SK-N-SH (cell line): ENCODE measurements around the gene HIBADH.

Experiments
- EP300 ChIP-seq, 2 experiments: IDR thresholded peaks; 2 replicates each; pipeline versions ENCODE4 v1.4.0 to v1.6.1; 2012; ENCODE audit warnings: borderline replicate concordance in 1 of 2, low read depth in 1 of 2, low read length in 1 of 2
- EZH2phosphoT487 ChIP-seq: fragments of 200-600 bp; sonication (generic); IDR thresholded peaks from 2 replicates; pipeline ENCODE4 v1.6.1; 2017; ENCODE audit warnings: low read depth, mixed run types, mild to moderate bottlenecking, antibody characterized with exemption, moderate library complexity, borderline replicate concordance
- FOXM1 ChIP-seq: IDR thresholded peaks from 2 replicates; pipeline ENCODE4 v1.4.0; 2012; ENCODE audit warnings: low read depth, mild to moderate bottlenecking
- MXI1 ChIP-seq: IDR thresholded peaks from 2 replicates; pipeline ENCODE4 v1.6.1; 2012; ENCODE audit warnings: mild to moderate bottlenecking, low read depth, low read length, improper control_type of control experiment
- NFIC ChIP-seq: IDR thresholded peaks from 2 replicates; pipeline ENCODE4 v1.4.0; 2012; ENCODE audit warnings: borderline replicate concordance
- POLR2AphosphoS5 ChIP-seq: IDR thresholded peaks from 2 replicates; pipeline ENCODE4 v1.6.1; 2012; ENCODE audit warnings: low read depth, low read length
- RFX5 ChIP-seq: IDR thresholded peaks from 2 replicates; pipeline ENCODE4 v1.6.1; 2012; ENCODE audit warnings: mild to moderate bottlenecking, improper control_type of control experiment, low read length
- TAF1 ChIP-seq: IDR thresholded peaks from 2 replicates; pipeline ENCODE4 v1.6.1; 2012; ENCODE audit warnings: low read depth, mild to moderate bottlenecking, low read length, moderate library complexity, borderline replicate concordance
- TEAD4 ChIP-seq: IDR thresholded peaks from 2 replicates; pipeline ENCODE4 v1.4.0; 2012; ENCODE audit warnings: mild to moderate bottlenecking, borderline replicate concordance; ENCODE audit not compliant: insufficient read depth
- YY1 ChIP-seq: IDR thresholded peaks from 2 replicates; pipeline ENCODE4 v1.4.0; 2012; ENCODE audit warnings: low read depth, mild to moderate bottlenecking
- TF ChIP-seq, protein P1 (sequence below): fragments of 200-600 bp; sonication (generic); IDR thresholded peaks from 2 replicates; pipeline ENCODE4 v1.6.1; 2017; ENCODE audit warnings: antibody characterized with exemption, mild to moderate bottlenecking, moderate library complexity
- TF ChIP-seq, protein P2 (sequence below): IDR thresholded peaks from 2 replicates; pipeline ENCODE4; 2012
- TF ChIP-seq, protein P3 (sequence below): IDR thresholded peaks from 2 replicates; pipeline ENCODE4 v1.6.1; 2012; ENCODE audit warnings: mild to moderate bottlenecking, low read depth, low read length, moderate library complexity
- TF ChIP-seq, protein P4 (sequence below): fragments of 150-350 bp; IDR thresholded peaks from 2 replicates; pipeline ENCODE4 v1.6.1; 2017; ENCODE audit warnings: antibody characterized with exemption, low read length, low read depth, borderline replicate concordance

DNA sequence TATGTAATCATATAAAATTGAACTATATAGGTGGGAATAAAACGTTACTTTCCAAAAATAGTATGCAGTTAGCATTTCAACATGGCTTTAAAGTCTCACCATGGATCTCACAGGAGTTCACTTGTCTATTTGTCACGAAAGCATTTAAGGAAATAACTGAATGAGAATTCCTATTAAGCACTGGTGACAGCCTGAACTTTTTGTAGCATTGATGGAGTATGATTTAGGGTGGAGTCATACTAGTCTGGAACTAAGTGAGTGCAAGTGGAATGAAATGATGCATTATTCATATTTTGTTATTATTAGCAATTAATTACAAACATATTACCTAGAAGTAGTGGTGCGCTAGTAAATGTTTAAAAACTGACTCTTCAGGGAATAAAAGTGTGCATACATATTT, 26.0 kb upstream of the HIBADH start:
- TF ChIP-seq NFIC (no peak), EZH2phosphoT487 (no peak), TAF1 (no peak), YY1 (no peak), POLR2AphosphoS5 (no peak), TEAD4 (no peak), RFX5 (no peak), MXI1 (no peak), EP300 (IDR thresholded peaks at IDR 0.05; ENCODE audit: borderline replicate concordance in 1 of 2, low read depth in 1 of 2, low read length in 1 of 2) (no peak), FOXM1 (no peak)
- TF ChIP-seq, protein P1, sequence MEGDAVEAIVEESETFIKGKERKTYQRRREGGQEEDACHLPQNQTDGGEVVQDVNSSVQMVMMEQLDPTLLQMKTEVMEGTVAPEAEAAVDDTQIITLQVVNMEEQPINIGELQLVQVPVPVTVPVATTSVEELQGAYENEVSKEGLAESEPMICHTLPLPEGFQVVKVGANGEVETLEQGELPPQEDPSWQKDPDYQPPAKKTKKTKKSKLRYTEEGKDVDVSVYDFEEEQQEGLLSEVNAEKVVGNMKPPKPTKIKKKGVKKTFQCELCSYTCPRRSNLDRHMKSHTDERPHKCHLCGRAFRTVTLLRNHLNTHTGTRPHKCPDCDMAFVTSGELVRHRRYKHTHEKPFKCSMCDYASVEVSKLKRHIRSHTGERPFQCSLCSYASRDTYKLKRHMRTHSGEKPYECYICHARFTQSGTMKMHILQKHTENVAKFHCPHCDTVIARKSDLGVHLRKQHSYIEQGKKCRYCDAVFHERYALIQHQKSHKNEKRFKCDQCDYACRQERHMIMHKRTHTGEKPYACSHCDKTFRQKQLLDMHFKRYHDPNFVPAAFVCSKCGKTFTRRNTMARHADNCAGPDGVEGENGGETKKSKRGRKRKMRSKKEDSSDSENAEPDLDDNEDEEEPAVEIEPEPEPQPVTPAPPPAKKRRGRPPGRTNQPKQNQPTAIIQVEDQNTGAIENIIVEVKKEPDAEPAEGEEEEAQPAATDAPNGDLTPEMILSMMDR = no peak
- TF ChIP-seq, protein P2, sequence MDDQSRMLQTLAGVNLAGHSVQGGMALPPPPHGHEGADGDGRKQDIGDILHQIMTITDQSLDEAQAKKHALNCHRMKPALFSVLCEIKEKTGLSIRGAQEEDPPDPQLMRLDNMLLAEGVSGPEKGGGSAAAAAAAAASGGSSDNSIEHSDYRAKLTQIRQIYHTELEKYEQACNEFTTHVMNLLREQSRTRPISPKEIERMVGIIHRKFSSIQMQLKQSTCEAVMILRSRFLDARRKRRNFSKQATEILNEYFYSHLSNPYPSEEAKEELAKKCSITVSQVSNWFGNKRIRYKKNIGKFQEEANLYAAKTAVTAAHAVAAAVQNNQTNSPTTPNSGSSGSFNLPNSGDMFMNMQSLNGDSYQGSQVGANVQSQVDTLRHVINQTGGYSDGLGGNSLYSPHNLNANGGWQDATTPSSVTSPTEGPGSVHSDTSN = no peak
- TF ChIP-seq, protein P3, sequence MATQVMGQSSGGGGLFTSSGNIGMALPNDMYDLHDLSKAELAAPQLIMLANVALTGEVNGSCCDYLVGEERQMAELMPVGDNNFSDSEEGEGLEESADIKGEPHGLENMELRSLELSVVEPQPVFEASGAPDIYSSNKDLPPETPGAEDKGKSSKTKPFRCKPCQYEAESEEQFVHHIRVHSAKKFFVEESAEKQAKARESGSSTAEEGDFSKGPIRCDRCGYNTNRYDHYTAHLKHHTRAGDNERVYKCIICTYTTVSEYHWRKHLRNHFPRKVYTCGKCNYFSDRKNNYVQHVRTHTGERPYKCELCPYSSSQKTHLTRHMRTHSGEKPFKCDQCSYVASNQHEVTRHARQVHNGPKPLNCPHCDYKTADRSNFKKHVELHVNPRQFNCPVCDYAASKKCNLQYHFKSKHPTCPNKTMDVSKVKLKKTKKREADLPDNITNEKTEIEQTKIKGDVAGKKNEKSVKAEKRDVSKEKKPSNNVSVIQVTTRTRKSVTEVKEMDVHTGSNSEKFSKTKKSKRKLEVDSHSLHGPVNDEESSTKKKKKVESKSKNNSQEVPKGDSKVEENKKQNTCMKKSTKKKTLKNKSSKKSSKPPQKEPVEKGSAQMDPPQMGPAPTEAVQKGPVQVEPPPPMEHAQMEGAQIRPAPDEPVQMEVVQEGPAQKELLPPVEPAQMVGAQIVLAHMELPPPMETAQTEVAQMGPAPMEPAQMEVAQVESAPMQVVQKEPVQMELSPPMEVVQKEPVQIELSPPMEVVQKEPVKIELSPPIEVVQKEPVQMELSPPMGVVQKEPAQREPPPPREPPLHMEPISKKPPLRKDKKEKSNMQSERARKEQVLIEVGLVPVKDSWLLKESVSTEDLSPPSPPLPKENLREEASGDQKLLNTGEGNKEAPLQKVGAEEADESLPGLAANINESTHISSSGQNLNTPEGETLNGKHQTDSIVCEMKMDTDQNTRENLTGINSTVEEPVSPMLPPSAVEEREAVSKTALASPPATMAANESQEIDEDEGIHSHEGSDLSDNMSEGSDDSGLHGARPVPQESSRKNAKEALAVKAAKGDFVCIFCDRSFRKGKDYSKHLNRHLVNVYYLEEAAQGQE = no peak
- TF ChIP-seq, protein P4, sequence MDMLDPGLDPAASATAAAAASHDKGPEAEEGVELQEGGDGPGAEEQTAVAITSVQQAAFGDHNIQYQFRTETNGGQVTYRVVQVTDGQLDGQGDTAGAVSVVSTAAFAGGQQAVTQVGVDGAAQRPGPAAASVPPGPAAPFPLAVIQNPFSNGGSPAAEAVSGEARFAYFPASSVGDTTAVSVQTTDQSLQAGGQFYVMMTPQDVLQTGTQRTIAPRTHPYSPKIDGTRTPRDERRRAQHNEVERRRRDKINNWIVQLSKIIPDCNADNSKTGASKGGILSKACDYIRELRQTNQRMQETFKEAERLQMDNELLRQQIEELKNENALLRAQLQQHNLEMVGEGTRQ = no peak
